SK-N-SH (cell line): ENCODE data around the gene TMEM190. TPM values are rescaled to one million over a fixed set of nuclear protein-coding genes. Genes with fewer than 3 reads are reported as not detected.

Experiments
- CTCF ChIA-PET: fragments of 300-600, 350-600 bp; formaldehyde crosslinking; extraction: SDS; loops from one replicate; lab custom pipeline; 2021; lab: Yijun Ruan, JAX
- POLR2A ChIA-PET: fragments of 350-600 bp; sonication (Branson Sonifier 250); formaldehyde crosslinking; extraction: SDS; loops from one replicate; lab custom pipeline; 2020; ENCODE audit warnings: antibody characterized with exemption, inconsistent platforms; lab: Yijun Ruan, JAX
- DNase-seq: peaks from one replicate; pipeline ENCODE4 v3.0.0; 2012
- H2AFZ ChIP-seq: fragments of 200-600 bp; sonication (generic); 2 replicates; pipeline ENCODE4 v1.8.1; 2016; ENCODE audit warnings: antibody characterized with exemption, mild to moderate bottlenecking, low read depth
- H3F3A ChIP-seq: fragments of 200-600 bp; sonication (generic); replicated peaks from 2 replicates; pipeline ENCODE3; 2016; ENCODE audit warnings: antibody characterized with exemption, mild to moderate bottlenecking; ENCODE audit not compliant: insufficient read depth
- H3K27ac ChIP-seq, 2 experiments: fragments of 200-500 bp in 1 of 2; fragments of 200-600 bp in 1 of 2; sonication (Bioruptor generic) in 1 of 2; sonication (generic), shearing (Covaris generic) in 1 of 2; 2 replicates each; pipeline versions ENCODE4 v1.5.1 to v1.6.1; 2014 to 2016; ENCODE audit warnings: low read depth in 2 of 2, inconsistent platforms in 1 of 2, low read length in 1 of 2, mild to moderate bottlenecking in 1 of 2, mixed read lengths in 1 of 2
- H3K27me3 ChIP-seq: fragments of 200-600 bp; sonication (generic), shearing (Covaris generic); 2 replicates; pipeline ENCODE4 v1.6.1; 2016; ENCODE audit warnings: mixed run types; ENCODE audit not compliant: insufficient read depth
- H3K36me3 ChIP-seq, 2 experiments: fragments of 200-500 bp in 1 of 2; fragments of 200-600 bp in 1 of 2; sonication (Bioruptor generic) in 1 of 2; sonication (generic) in 1 of 2; replicated peaks in 1 of 2; 2 replicates each; pipeline versions ENCODE3 to v1.5.1; 2014 to 2016; ENCODE audit warnings: low read length in 1 of 2, mild to moderate bottlenecking in 1 of 2; ENCODE audit not compliant: insufficient read depth in 2 of 2, control insufficient read depth in 1 of 2
- H3K4me1 ChIP-seq, 2 experiments: fragments of 200-500 bp in 1 of 2; fragments of 200-600 bp in 1 of 2; sonication (Bioruptor generic) in 1 of 2; sonication (generic), shearing (Covaris generic) in 1 of 2; 2 replicates each; pipeline versions ENCODE4 v1.5.1 to v1.6.1; 2014 to 2016; ENCODE audit warnings: low read depth in 1 of 2, low read length in 1 of 2, mixed run types in 1 of 2; ENCODE audit not compliant: insufficient read depth in 2 of 2, control insufficient read depth in 1 of 2
- H3K4me2 ChIP-seq: fragments of 200-600 bp; sonication (generic), shearing (Covaris generic); 2 replicates; pipeline ENCODE4 v1.6.1; 2017; ENCODE audit warnings: mixed run types
- H3K4me3 ChIP-seq, 2 experiments: fragments of 200-500 bp in 1 of 2; fragments of 200-600 bp in 1 of 2; sonication (Bioruptor generic) in 1 of 2; sonication (generic), shearing (Covaris generic) in 1 of 2; 2 replicates each; pipeline versions ENCODE4 v1.5.1 to v1.8.1; 2014 to 2016; ENCODE audit warnings: low read depth in 2 of 2, inconsistent platforms in 1 of 2, low read length in 1 of 2, mild to moderate bottlenecking in 1 of 2, mixed read lengths in 1 of 2, moderate library complexity in 1 of 2
- H3K79me2 ChIP-seq: fragments of 200-600 bp; sonication (generic); 2 replicates; pipeline ENCODE4 v1.8.1; 2017; ENCODE audit warnings: mild to moderate bottlenecking; ENCODE audit not compliant: insufficient read depth
- H3K9ac ChIP-seq: fragments of 200-600 bp; sonication (generic); 2 replicates; pipeline ENCODE4 v1.6.1; 2017; ENCODE audit warnings: mixed run types
- H3K9me2 ChIP-seq: fragments of 200-600 bp; sonication (generic); 2 replicates; pipeline ENCODE4 v1.6.1; 2017; ENCODE audit warnings: mixed run types
- H3K9me3 ChIP-seq: fragments of 200-600 bp; sonication (generic); 2 replicates; pipeline ENCODE4 v1.6.1; 2017; ENCODE audit warnings: mixed run types, mild to moderate bottlenecking, moderate library complexity
- H4K20me1 ChIP-seq: fragments of 200-600 bp; sonication (generic); 2 replicates; pipeline ENCODE4 v1.6.1; 2017; ENCODE audit warnings: mild to moderate bottlenecking, mixed run types; ENCODE audit not compliant: insufficient read depth
- EZH2phosphoT487 ChIP-seq: fragments of 200-600 bp; sonication (generic); IDR thresholded peaks from 2 replicates; pipeline ENCODE4 v1.6.1; 2017; ENCODE audit warnings: low read depth, mixed run types, mild to moderate bottlenecking, antibody characterized with exemption, moderate library complexity, borderline replicate concordance
- FOSL2 ChIP-seq: IDR thresholded peaks from 2 replicates; pipeline ENCODE4 v1.4.0; 2012; ENCODE audit warnings: low read depth, mild to moderate bottlenecking, moderate library complexity, borderline replicate concordance
- FOXM1 ChIP-seq: IDR thresholded peaks from 2 replicates; pipeline ENCODE4 v1.4.0; 2012; ENCODE audit warnings: low read depth, mild to moderate bottlenecking
- GATA2 ChIP-seq: sonication (generic); formaldehyde crosslinking; IDR thresholded peaks from 2 replicates; pipeline ENCODE4 v1.5.0; 2020; ENCODE audit warnings: mild to moderate bottlenecking, missing genetic modification reagents
- IRF3 ChIP-seq: fragments of 150-350 bp; IDR thresholded peaks from 2 replicates; pipeline ENCODE4 v1.6.1; 2016; ENCODE audit warnings: mild to moderate bottlenecking, low read depth, low read length
- MAX ChIP-seq: IDR thresholded peaks from 2 replicates; pipeline ENCODE4 v1.4.0; 2012; ENCODE audit warnings: low read depth
- PBX3 ChIP-seq: IDR thresholded peaks from 2 replicates; pipeline ENCODE4; 2012
- POLR2AphosphoS5 ChIP-seq: IDR thresholded peaks from 2 replicates; pipeline ENCODE4 v1.6.1; 2012; ENCODE audit warnings: low read depth, low read length
- RAD21 ChIP-seq: IDR thresholded peaks from 2 replicates; pipeline ENCODE4 v1.6.1; 2012; ENCODE audit warnings: mild to moderate bottlenecking, low read length
- REST ChIP-seq: IDR thresholded peaks from 2 replicates; pipeline ENCODE4 v1.6.1; 2012; ENCODE audit warnings: mild to moderate bottlenecking, low read depth, low read length, moderate library complexity
- RFX5 ChIP-seq: IDR thresholded peaks from 2 replicates; pipeline ENCODE4 v1.6.1; 2012; ENCODE audit warnings: mild to moderate bottlenecking, improper control_type of control experiment, low read length
- RXRA ChIP-seq: IDR thresholded peaks from 2 replicates; pipeline ENCODE4 v1.4.0; 2012; ENCODE audit warnings: low read depth, mild to moderate bottlenecking, borderline replicate concordance
- TCF12 ChIP-seq: IDR thresholded peaks from 2 replicates; pipeline ENCODE4 v1.4.0; 2012
- USF1 ChIP-seq: IDR thresholded peaks from 2 replicates; pipeline ENCODE4 v1.4.0; 2012; ENCODE audit warnings: low read depth, borderline replicate concordance
- USF2 ChIP-seq: fragments of 150-350 bp; IDR thresholded peaks from 2 replicates; pipeline ENCODE4 v1.6.1; 2017; ENCODE audit warnings: antibody characterized with exemption, low read length, low read depth, borderline replicate concordance
- YY1 ChIP-seq: IDR thresholded peaks from 2 replicates; pipeline ENCODE4 v1.4.0; 2012; ENCODE audit warnings: low read depth, mild to moderate bottlenecking
- WGBS: methylation state at CpG from one replicate; pipeline ENCODE4 v1.1.6; 2017; ENCODE audit warnings: low lambda C conversion rate; 5-methylcytosine and 5-hydroxymethylcytosine counted together
- polyA plus RNA-seq, 3 experiments: library from polyadenylated mRNA; depleted of rRNA; stranded (reverse); fragments of >200 nt; gene quantifications; 2 replicates each; pipeline ENCODE4 v1.2.3, GENCODE V29; 2012

Gene TMEM190
- polyA plus RNA-seq, 1 of the 3 experiments (the other 2 are of a cell fraction) = 0.77 TPM

GRCh38 chr19:55377356-55378131 is 918 bp downstream of the TMEM190 start:
- peaks cover under 1% of the 10 kb centered on the region for H3F3A ChIP-seq
- H3K36me3 ChIP-seq = no peaks in the 10 kb centered on the region
- no peaks in the 10 kb centered on the region for H4K20me1 ChIP-seq
- H3K4me2 ChIP-seq = no peak overlapping the region
- 80% methylated on average over 19 of the region's 43 CpGs for WGBS
- H3K4me1 ChIP-seq = peaks cover 16 to 18% of the 10 kb centered on the region in 2 experiments; a peak in 3 of 4 replicates
- H3K9me3 ChIP-seq = no peaks in the 10 kb centered on the region
- no peaks in the 10 kb centered on the region for H3K27me3 ChIP-seq
- H3K9ac ChIP-seq = no peak overlapping the region
- no peak overlapping the region for H3K4me3 ChIP-seq
- H3K9me2 ChIP-seq = no peaks in the 10 kb centered on the region
- H3K27ac ChIP-seq = no peak overlapping the region
- no peak overlapping the region for H2AFZ ChIP-seq
- no peak for TF ChIP-seq IRF3
- TF ChIP-seq FOSL2 = no peak
- no peak for TF ChIP-seq FOXM1
- no peak for TF ChIP-seq YY1
- TF ChIP-seq POLR2AphosphoS5 = no peak
- no peak for TF ChIP-seq GATA2
- no peak for TF ChIP-seq RAD21
- TF ChIP-seq USF2 = no peak
- TF ChIP-seq PBX3 = no peak
- H3K79me2 ChIP-seq = no peaks in the 10 kb centered on the region
- POLR2A ChIA-PET = interaction anchor here (1.2 kb wide), 1 partner anchor 38 kb away, joined by 3 read pairs; the partner anchor contains the start of gene KMT5C
- CTCF ChIA-PET = interaction anchor here (0.9 to 1.0 kb wide), 2 partner anchors 40 to 236 kb away, joined by 3 read pairs; no protein-coding TSS in a partner anchor
- DNase-seq = peak; percentile 41

- Histone ChIP-seq H3F3A (no peaks in the 10 kb centered on the region), H3K79me2 (no peaks in the 10 kb centered on the region), H2AFZ (no peak overlapping the region), H4K20me1 (no peaks in the 10 kb centered on the region), H3K4me2 (no peak overlapping the region), H3K9ac (no peak overlapping the region), H3K4me3 (no peak overlapping the region), H3K9me3 (no peaks in the 10 kb centered on the region), H3K27ac (no peak overlapping the region), H3K9me2 (no peaks in the 10 kb centered on the region), H3K27me3 (no peaks in the 10 kb centered on the region), H3K36me3 (no peaks in the 10 kb centered on the region), H3K4me1 (peaks cover 2 to 12% of the 10 kb centered on the region in 2 experiments; a peak in 3 of 4 replicates)
- ChIA-PET CTCF (no interaction called here), POLR2A (interaction anchor here (1.6 kb wide), 1 partner anchor 28 kb away, joined by 5 read pairs; no protein-coding TSS in a partner anchor)
- 76% methylated on average over 7 of the region's 11 CpGs for WGBS
- DNase-seq = peak; percentile 37
- TF ChIP-seq REST (no peak), TCF12 (no peak), RFX5 (no peak), USF2 (no peak), YY1 (no peak), POLR2AphosphoS5 (no peak), RXRA (no peak), EZH2phosphoT487 (no peak), USF1 (no peak), MAX (no peak)
Observed at GRCh38 chr19:55379174-55379573, 2.5 kb downstream of the TMEM190 start.
